Measurements from ENCODE around the gene MRPS34. TPM values are rescaled to one million over a fixed set of nuclear protein-coding genes. Genes with fewer than 3 reads are reported as not detected.

Gene MRPS34
- total RNA-seq, 4 donors from 2014 or later: 65.4 to 120 (median 90.0) TPM

GRCh38 chr16:1819611-1820010 lies 46.7 kb upstream of the MRPS34 start:
- Histone ChIP-seq H3K4me3 (no peak overlapping the region), H3K9me3 (no peaks in the 10 kb centered on the region), H3K27me3 (no peaks in the 10 kb centered on the region), H3K4me1 (peaks cover 13 to 16% of the 10 kb centered on the region in 2 donors), H3K36me3 (peaks cover 0 to 57% of the 10 kb centered on the region in 2 donors), H3K27ac (no peak overlapping the region)
- in situ Hi-C loops (cut with MboI; ENCODE audit: low sequenced_read_pairs in 4 of 4): no loop called here
- no peak for TF ChIP-seq POLR2A (IDR thresholded peaks at IDR 0.05)
- TF ChIP-seq CTCF (IDR thresholded peaks at IDR 0.05 in 4 of 5, conservative IDR thresholded peaks at IDR 0.05 in 1 of 5): no peak
- ATAC-seq (no peak), DNase-seq (no peak)
- intact Hi-C loops (cut with DNase I; ENCODE audit: low total_unique reads): no loop called here

GRCh38 chr16:1818873-1819525 lies 46.1 kb upstream of the MRPS34 start:
- intact Hi-C loops (cut with DNase I; ENCODE audit: low total_unique reads) (no loop called here), in situ Hi-C loops (cut with MboI; ENCODE audit: low sequenced_read_pairs in 4 of 4) (no loop called here)
- no peak for DNase-seq
- Histone ChIP-seq H3K27me3 (no peaks in the 10 kb centered on the region), H3K27ac (no peak overlapping the region), H3K9me3 (no peaks in the 10 kb centered on the region), H3K4me3 (no peak overlapping the region), H3K36me3 (peaks cover 0 to 57% of the 10 kb centered on the region in 2 donors), H3K4me1 (peaks cover 7 to 10% of the 10 kb centered on the region in 2 donors)
- TF ChIP-seq POLR2A (IDR thresholded peaks at IDR 0.05): no peak
- no peak for TF ChIP-seq CTCF (IDR thresholded peaks at IDR 0.05 in 4 of 5, conservative IDR thresholded peaks at IDR 0.05 in 1 of 5)
- ATAC-seq: no peak

GRCh38 chr16:1818204-1818872 lies 45.4 kb upstream of the MRPS34 start:
- in situ Hi-C loops (cut with MboI; ENCODE audit: low sequenced_read_pairs in 4 of 4): no loop called here
- DNase-seq: no peak
- ATAC-seq: no peak
- no peaks in the 10 kb centered on the region for H3K9me3 ChIP-seq
- no peaks in the 10 kb centered on the region for H3K27me3 ChIP-seq
- H3K4me3 ChIP-seq: no peak overlapping the region
- TF ChIP-seq CTCF (IDR thresholded peaks at IDR 0.05 in 4 of 5, conservative IDR thresholded peaks at IDR 0.05 in 1 of 5) (no peak), POLR2A (IDR thresholded peaks at IDR 0.05) (no peak)
- peaks cover 0 to 57% of the 10 kb centered on the region in 2 donors for H3K36me3 ChIP-seq
- peaks cover under 1 to 4% of the 10 kb centered on the region in 2 donors for H3K4me1 ChIP-seq
- intact Hi-C loops (cut with DNase I; ENCODE audit: low total_unique reads): no loop called here
- no peak overlapping the region for H3K27ac ChIP-seq

- Histone ChIP-seq H3K4me3 (no peak overlapping the region), H3K36me3 (peaks cover 0 to 57% of the 10 kb centered on the region in 2 donors), H3K9me3 (no peaks in the 10 kb centered on the region), H3K27me3 (no peaks in the 10 kb centered on the region), H3K27ac (no peak overlapping the region), H3K4me1 (no peaks in the 10 kb centered on the region)
- no peak for ATAC-seq
- in situ Hi-C loops (cut with MboI; ENCODE audit: low sequenced_read_pairs in 4 of 4) (no loop called here), intact Hi-C loops (cut with DNase I; ENCODE audit: low total_unique reads) (no loop called here)
- no peak for DNase-seq
- TF ChIP-seq CTCF (IDR thresholded peaks at IDR 0.05 in 4 of 5, conservative IDR thresholded peaks at IDR 0.05 in 1 of 5): no peak
- no peak for TF ChIP-seq POLR2A (IDR thresholded peaks at IDR 0.05)
Measured at GRCh38 chr16:1817716-1818115, 44.8 kb upstream of the MRPS34 start.

Measured in gastrocnemius medialis (tissue), 4 donors.